GM19099 (cell line): ENCODE measurements around the gene ZNF319.

ENCODE experiments used
- POLR2A ChIP-seq: IDR thresholded peaks from 3 replicates; pipeline ENCODE4 v1.6.1; 2011; ENCODE audit warnings: low read depth; ENCODE audit not compliant: insufficient read length; ENCODE audit errors: extremely low read depth

ZNF319 gene

GRCh38 chr16:57982385-57982784 lies 18.1 kb downstream of the ZNF319 start:
- TF ChIP-seq POLR2A, result no peak

- TF ChIP-seq POLR2A, result no peak
Measured at GRCh38 chr16:57981636-57982035, 18.8 kb downstream of the ZNF319 start.

- TF ChIP-seq POLR2A, result no peak
Measured at GRCh38 chr16:57979006-57979585, 21.4 kb downstream of the ZNF319 start.

GRCh38 chr16:57977418-57978069 lies 22.9 kb downstream of the ZNF319 start:
- TF ChIP-seq POLR2A, result no peak

GRCh38 chr16:57976331-57976796 lies 24.1 kb downstream of the ZNF319 start:
- TF ChIP-seq POLR2A, result no peak

- TF ChIP-seq POLR2A, result no peak
Measured at GRCh38 chr16:57972306-57972705, 28.2 kb downstream of the ZNF319 start.

- TF ChIP-seq POLR2A, result no peak
Measured at GRCh38 chr16:57971848-57972247, 28.6 kb downstream of the ZNF319 start.

- no peak for TF ChIP-seq POLR2A
Measured at GRCh38 chr16:57970970-57971369, 29.5 kb downstream of the ZNF319 start, which contains the start of gene CNGB1. TSS of gene CNGB1 (minus strand) at chr16:57971128. CDS start at chr16:57967286, 3,842 bp downstream.

- TF ChIP-seq POLR2A, result no peak
Measured at GRCh38 chr16:57970319-57970718, 30.2 kb downstream of the ZNF319 start.

- no peak for TF ChIP-seq POLR2A
Measured at GRCh38 chr16:57969451-57970123, 30.9 kb downstream of the ZNF319 start.

GRCh38 chr16:57967916-57968315 lies 32.6 kb downstream of the ZNF319 start:
- TF ChIP-seq POLR2A, result no peak

GRCh38 chr16:57966986-57967385 lies 33.5 kb downstream of the ZNF319 start:
- no peak for TF ChIP-seq POLR2A

- no peak for TF ChIP-seq POLR2A
Measured at GRCh38 chr16:57966204-57966771, 34.2 kb downstream of the ZNF319 start.

- no peak for TF ChIP-seq POLR2A
Measured at GRCh38 chr16:57964157-57964700, 36.2 kb downstream of the ZNF319 start.

- TF ChIP-seq POLR2A, result no peak
Measured at GRCh38 chr16:57962756-57963155, 37.7 kb downstream of the ZNF319 start.
